NT2/D1 (cell line): ENCODE data around the gene TAGLN2.

ENCODE experiments used
- SUZ12 ChIP-seq: IDR thresholded peaks from 2 replicates; pipeline ENCODE4 v1.6.1; 2011; ENCODE audit not compliant: insufficient read length, insufficient read depth; ENCODE audit errors: extremely low read depth
- YY1 ChIP-seq: IDR thresholded peaks from 2 replicates; pipeline ENCODE4 v1.6.1; 2011; ENCODE audit not compliant: insufficient read length, insufficient read depth
- ZNF274 ChIP-seq: IDR thresholded peaks from 2 replicates; pipeline ENCODE4 v1.6.1; 2011; ENCODE audit warnings: mild to moderate bottlenecking, low read depth, low read length

DNA sequence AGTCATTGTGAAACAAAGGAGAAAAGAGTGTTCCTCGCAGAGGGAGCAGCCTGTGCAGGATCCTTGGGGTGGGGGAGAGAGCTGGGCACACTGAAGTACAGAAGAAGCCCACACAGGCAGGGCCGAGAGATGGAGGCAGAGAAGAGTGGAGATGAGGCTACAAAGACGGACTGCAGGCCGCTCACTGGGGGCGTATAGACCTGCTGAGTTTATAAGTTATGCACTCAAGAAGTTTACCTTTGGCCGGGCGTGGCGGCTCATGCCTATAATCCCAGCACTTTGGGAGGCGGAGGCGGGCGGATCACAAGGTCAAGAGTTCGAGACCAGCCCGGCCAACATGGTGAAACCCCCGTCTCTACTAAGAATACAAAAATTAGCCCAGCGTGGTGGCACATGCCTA lies 36.3 kb upstream of the TAGLN2 start:
- TF ChIP-seq ZNF274 (no peak), YY1 (no peak), SUZ12 (no peak)
